NB4 (cell line): Measurements from ENCODE around the gene TEC.

Experiments
- CTCF ChIP-seq: IDR thresholded peaks from one replicate; pipeline ENCODE4 v1.5.1; 2012; ENCODE audit warnings: low read depth, low read length
- MAX ChIP-seq: IDR thresholded peaks from 2 replicates; pipeline ENCODE4 v1.6.1; 2011; ENCODE audit warnings: low read depth, low read length

- TF ChIP-seq CTCF (no peak), MAX (no peak)
These were observed 161.1 kb downstream of the TEC start for GRCh38 chr4:48108309-48109073.
